Ecto neural progenitor cell (in vitro differentiated cells): Measurements from ENCODE around the gene KCNJ12.
"Not testable (repeated sequence)": the region's sequence is repeated elsewhere in the genome, so short reads cannot be mapped to it uniquely, and the experiment has no call there.

Experiments
- DNase-seq: peaks from one replicate; pipeline ENCODE4 v3.0.0-alpha.2; 2018; ENCODE audit warnings: low spot score

The KCNJ12 gene

GRCh38 chr17:21422311-21423189, 46.4 kb downstream of the KCNJ12 start:
- not testable (repeated sequence) for DNase-seq

GRCh38 chr17:21423190-21423493, 47.0 kb downstream of the KCNJ12 start:
- not testable (repeated sequence) for DNase-seq

GRCh38 chr17:21424697-21425096, 48.5 kb downstream of the KCNJ12 start:
- DNase-seq: peak; percentile 23

GRCh38 chr17:21425321-21425720, 49.2 kb downstream of the KCNJ12 start:
- peak; percentile 46 for DNase-seq

GRCh38 chr17:21425736-21426135, 49.6 kb downstream of the KCNJ12 start:
- peak; percentile 35 for DNase-seq

- peak; percentile 7 for DNase-seq
These were observed 50.1 kb downstream of the KCNJ12 start for GRCh38 chr17:21426246-21426645.

- not testable (repeated sequence) for DNase-seq
These were observed 50.7 kb downstream of the KCNJ12 start for GRCh38 chr17:21426876-21427275.

GRCh38 chr17:21427727-21428126, 51.6 kb downstream of the KCNJ12 start:
- not testable (repeated sequence) for DNase-seq

- peak; percentile 12 for DNase-seq
These were observed 52.7 kb downstream of the KCNJ12 start for GRCh38 chr17:21428752-21429424.

GRCh38 chr17:21429921-21430628, 53.9 kb downstream of the KCNJ12 start:
- not testable (repeated sequence) for DNase-seq

- DNase-seq: not testable (repeated sequence)
These were observed 57.8 kb downstream of the KCNJ12 start for GRCh38 chr17:21433971-21434370.

GRCh38 chr17:21434976-21435375, 58.8 kb downstream of the KCNJ12 start:
- DNase-seq: not testable (repeated sequence)

- DNase-seq: not testable (repeated sequence)
These were observed 60.3 kb downstream of the KCNJ12 start for GRCh38 chr17:21436481-21436880.

- not testable (repeated sequence) for DNase-seq
These were observed 61.0 kb downstream of the KCNJ12 start for GRCh38 chr17:21436883-21437836.

- DNase-seq: not testable (repeated sequence)
These were observed 62.3 kb downstream of the KCNJ12 start for GRCh38 chr17:21438316-21439014.

GRCh38 chr17:21439015-21439336, 62.8 kb downstream of the KCNJ12 start:
- not testable (repeated sequence) for DNase-seq

GRCh38 chr17:21445091-21445650, 69.0 kb downstream of the KCNJ12 start:
- peak; percentile 39 for DNase-seq

- DNase-seq: not testable (repeated sequence)
These were observed 71.4 kb downstream of the KCNJ12 start for GRCh38 chr17:21447552-21447951.

- DNase-seq: not testable (repeated sequence)
These were observed 73.7 kb downstream of the KCNJ12 start for GRCh38 chr17:21449891-21450290.

- DNase-seq: no peak
These were observed 75.8 kb downstream of the KCNJ12 start for GRCh38 chr17:21451975-21452374.
